ENCODE measurements around the gene SLC22A6.

Gene SLC22A6

GRCh38 chr11:62930157-62930556, 54.6 kb downstream of the SLC22A6 start:
- Histone ChIP-seq H3K4me3 (ENCODE audit: low read depth in 1 of 2, low read length in 2 of 2) (no peak overlapping the region), H3K27me3 (ENCODE audit: low read depth, low read length) (peaks cover 27% of the 10 kb centered on the region), H3K4me1 (ENCODE audit: control insufficient read depth in 1 of 2, insufficient read depth in 2 of 2, low read length in 2 of 2) (peaks cover 0 to 17% of the 10 kb centered on the region in 2 donors), H3K36me3 (ENCODE audit: control insufficient read depth in 1 of 2, insufficient read depth in 2 of 2, low read length in 2 of 2) (no peaks in the 10 kb centered on the region), H3K27ac (ENCODE audit: low read length) (no peak overlapping the region), H3K9me3 (ENCODE audit: control insufficient read depth in 1 of 2, low read length in 2 of 2) (no peaks in the 10 kb centered on the region)

GRCh38 chr11:62928011-62928410, 56.8 kb downstream of the SLC22A6 start:
- no peaks in the 10 kb centered on the region for H3K36me3 ChIP-seq (ENCODE audit: control insufficient read depth in 1 of 2, insufficient read depth in 2 of 2, low read length in 2 of 2)
- no peaks in the 10 kb centered on the region for H3K9me3 ChIP-seq (ENCODE audit: control insufficient read depth in 1 of 2, low read length in 2 of 2)
- H3K27me3 ChIP-seq (ENCODE audit: low read depth, low read length) = peaks cover 30% of the 10 kb centered on the region
- H3K4me1 ChIP-seq (ENCODE audit: control insufficient read depth in 1 of 2, insufficient read depth in 2 of 2, low read length in 2 of 2) = peaks cover 0 to 28% of the 10 kb centered on the region in 2 donors
- H3K4me3 ChIP-seq (ENCODE audit: low read depth in 1 of 2, low read length in 2 of 2) = no peak overlapping the region
- no peak overlapping the region for H3K27ac ChIP-seq (ENCODE audit: low read length)

GRCh38 chr11:62926680-62927455, 57.9 kb downstream of the SLC22A6 start:
- Histone ChIP-seq H3K4me1 (ENCODE audit: control insufficient read depth in 1 of 2, insufficient read depth in 2 of 2, low read length in 2 of 2) (peaks cover 0 to 31% of the 10 kb centered on the region in 2 donors), H3K27ac (ENCODE audit: low read length) (no peak overlapping the region), H3K36me3 (ENCODE audit: control insufficient read depth in 1 of 2, insufficient read depth in 2 of 2, low read length in 2 of 2) (no peaks in the 10 kb centered on the region), H3K9me3 (ENCODE audit: control insufficient read depth in 1 of 2, low read length in 2 of 2) (no peaks in the 10 kb centered on the region), H3K4me3 (ENCODE audit: low read depth in 1 of 2, low read length in 2 of 2) (peak overlapping the region in 1 of 2 donors; percentile 53), H3K27me3 (ENCODE audit: low read depth, low read length) (peaks cover 42% of the 10 kb centered on the region)
